Measurements from ENCODE around the gene TMEM260.

GRCh38 chr14:56687123-56687522 lies 107.5 kb downstream of the TMEM260 start:
- TF ChIP-seq CTCF (IDR thresholded peaks at IDR 0.05) (no peak), POLR2AphosphoS5 (IDR thresholded peaks at IDR 0.05) (no peak), POLR2A (IDR thresholded peaks at IDR 0.05) (no peak)
